GM21717 (cell line): ENCODE measurements around the gene EXOSC2.
"Not testable (repeated sequence)": the region's sequence is repeated elsewhere in the genome, so short reads cannot be mapped to it uniquely, and the experiment has no call there.

Source experiments
- ATAC-seq: cut with Tn5 transposase; IDR thresholded peaks from one replicate; pipeline ENCODE4 v1.9.1; 2021; ENCODE audit warnings: mild to moderate bottlenecking, moderate library complexity; ENCODE audit not compliant: unreplicated experiment

Gene EXOSC2

DNA sequence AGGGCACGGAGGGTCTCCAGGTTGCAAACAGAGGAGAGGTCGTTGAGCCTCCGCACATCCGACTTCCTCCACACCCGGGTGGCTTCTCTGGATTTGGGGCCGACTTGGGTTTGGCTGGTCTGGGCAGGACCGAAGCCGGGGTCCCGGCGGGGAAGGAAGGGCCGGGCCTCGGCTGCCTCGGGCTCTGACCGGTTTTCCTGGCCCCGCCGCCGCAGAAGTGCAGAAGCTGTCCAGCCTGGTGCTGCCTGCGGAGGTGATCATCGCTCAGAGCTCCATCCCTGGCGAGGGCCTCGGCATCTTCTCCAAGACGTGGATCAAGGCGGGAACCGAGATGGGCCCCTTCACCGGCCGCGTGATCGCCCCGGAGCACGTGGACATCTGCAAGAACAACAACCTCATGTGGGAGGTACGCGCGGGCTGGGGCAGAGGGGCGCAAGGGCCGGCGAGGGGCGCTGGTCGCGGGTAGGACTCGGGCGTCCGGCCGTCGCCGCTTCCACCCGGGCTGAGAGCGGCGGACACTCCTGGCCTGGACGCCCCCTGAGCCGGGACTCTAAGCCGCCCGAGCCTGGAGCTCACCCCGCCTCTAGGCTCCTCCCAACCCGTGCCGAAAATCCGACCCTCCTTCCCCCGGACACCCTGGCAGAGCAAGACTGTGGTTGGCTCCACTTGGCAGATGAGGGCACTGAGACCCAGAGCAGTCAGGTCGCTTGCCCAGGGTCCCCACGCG lies 27.0 kb upstream of the EXOSC2 start:
- ATAC-seq: no peak

DNA sequence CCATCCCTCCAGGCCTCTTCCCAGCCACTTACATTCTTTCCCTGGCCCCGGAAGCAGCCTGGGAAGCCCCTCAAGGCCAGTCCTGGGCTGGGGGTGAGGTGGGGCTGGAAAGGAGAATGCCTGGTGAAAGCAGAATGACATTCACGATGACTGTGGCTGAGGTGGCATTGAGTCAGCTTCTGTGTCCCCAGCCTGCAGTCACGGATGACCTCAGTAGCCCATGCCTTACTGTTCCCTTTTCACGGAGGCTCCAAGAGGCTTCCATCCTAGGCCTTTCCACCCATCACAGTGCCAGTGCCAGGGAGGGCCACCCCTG lies 26.5 kb upstream of the EXOSC2 start:
- no peak for ATAC-seq

GRCh38 chr9:130668196-130668595 lies 25.4 kb upstream of the EXOSC2 start:
- no peak for ATAC-seq

- no peak for ATAC-seq
These were observed 24.9 kb upstream of the EXOSC2 start for GRCh38 chr9:130668659-130669058.

GRCh38 chr9:130669965-130670364 lies 23.6 kb upstream of the EXOSC2 start:
- no peak for ATAC-seq

DNA sequence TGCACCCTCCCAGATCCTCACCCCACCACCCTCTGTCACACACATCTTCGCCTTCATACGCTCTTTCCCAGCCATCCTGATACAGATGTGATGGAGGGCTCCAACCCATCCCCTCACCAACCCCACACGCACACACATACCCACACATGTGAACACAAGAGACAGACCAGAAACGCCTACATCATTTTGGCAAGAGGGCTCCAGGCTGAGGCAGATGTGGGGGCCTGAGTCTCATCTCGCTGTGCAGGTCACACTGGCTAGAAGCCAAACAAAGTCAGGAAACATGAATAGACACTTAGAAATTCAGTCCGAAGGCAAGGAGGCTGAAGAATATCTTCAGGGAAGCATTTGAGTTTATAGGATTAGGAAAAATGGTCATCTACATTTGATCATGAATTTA lies 22.9 kb upstream of the EXOSC2 start:
- ATAC-seq: no peak

- ATAC-seq: no peak
These were observed 21.1 kb upstream of the EXOSC2 start for GRCh38 chr9:130672466-130672865.

GRCh38 chr9:130672933-130673615 lies 20.5 kb upstream of the EXOSC2 start:
- no peak for ATAC-seq

DNA sequence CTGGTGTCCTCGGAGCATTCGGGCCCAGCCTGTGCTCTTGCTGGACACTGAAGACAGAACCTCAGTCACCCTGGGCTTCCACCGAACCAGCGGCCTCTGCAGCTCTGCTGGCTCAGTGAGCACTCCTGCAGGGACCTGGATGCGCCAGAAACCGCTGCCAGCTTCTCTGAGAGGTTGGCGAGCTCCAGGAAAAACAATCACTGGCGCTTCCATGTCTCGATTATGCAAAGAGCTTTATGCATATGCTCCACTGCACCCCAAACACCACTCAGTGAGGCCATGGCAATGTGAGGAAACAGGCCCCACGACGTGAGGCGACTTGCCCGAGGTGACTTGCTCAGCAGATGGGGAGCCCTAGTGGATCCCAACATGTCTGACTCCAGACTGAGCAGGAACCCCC lies 18.2 kb upstream of the EXOSC2 start:
- ATAC-seq: no peak

DNA sequence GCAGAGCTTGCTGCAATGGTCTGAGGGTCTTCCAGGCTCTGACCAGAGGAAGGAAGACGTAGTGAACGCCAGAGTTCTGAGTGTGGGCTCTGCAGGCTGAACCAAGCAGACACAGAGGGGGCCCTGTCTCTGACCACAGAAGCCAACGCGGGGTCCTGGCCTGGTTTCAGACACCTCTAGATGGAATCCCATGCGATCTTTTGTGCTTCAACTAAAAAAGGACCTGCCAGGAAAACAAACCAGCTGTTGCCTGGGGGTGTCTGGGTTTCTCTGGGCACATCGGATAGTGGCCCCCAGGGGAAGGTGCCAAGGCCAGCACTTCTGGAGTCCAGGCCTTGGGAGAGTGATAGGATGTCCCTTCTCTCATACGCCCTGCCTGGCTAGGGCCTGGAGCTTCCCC lies 16.3 kb upstream of the EXOSC2 start:
- no peak for ATAC-seq

- no peak for ATAC-seq
These were observed 12.5 kb upstream of the EXOSC2 start for GRCh38 chr9:130680836-130681768.

DNA sequence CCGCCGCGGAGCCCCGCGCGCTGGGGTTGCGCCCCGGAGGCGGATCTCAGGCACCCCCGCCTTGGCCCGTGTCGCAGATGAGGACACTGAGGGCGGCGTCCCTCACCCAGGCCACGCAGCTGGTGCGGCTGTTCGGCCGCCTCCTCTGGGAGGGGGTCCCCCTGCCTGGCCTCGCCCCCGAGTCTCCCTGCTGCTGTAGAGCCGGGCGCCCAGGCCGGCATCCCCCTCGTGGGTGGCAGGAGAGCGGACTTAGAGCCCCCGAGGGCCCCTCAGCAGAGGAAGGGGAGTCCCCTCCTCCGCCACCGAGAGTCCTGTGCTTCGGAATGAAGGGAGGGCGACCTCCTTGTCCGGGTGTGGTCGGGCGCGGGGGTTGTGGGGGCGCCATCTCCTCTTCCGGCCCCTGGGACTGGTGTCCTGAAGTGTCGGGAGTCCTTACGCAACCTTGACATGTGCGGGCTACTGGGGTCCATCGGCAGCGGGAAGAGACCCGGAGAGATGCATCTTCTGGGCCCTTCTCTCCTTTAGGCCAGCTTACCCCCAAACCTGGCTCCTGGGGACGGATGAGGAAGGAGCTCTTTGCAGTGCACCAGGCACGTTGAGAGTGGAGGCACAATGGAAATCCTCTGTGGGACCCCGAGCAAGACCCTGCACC lies 11.7 kb upstream of the EXOSC2 start:
- ATAC-seq: no peak

GRCh38 chr9:130682421-130683121 lies 11.0 kb upstream of the EXOSC2 start:
- ATAC-seq: no peak

DNA sequence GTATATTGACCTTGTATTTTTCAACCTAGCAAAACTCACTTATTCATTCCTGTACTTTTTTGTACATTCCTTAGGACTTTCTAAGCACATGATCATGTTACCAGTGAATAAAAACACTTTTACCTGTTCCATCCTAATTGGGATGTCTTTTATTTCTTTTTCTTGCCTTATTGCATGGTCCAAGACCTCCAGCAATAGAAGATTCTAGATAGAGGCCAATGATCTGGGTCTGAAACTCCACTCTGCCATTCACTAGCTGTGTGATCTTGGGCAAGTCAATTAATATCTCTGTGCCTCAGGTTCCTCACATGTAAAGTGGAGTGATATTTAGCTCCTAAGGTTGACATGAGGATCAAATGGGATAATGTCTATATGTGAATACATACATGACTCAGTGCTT lies 8.5 kb upstream of the EXOSC2 start:
- ATAC-seq: no peak

DNA sequence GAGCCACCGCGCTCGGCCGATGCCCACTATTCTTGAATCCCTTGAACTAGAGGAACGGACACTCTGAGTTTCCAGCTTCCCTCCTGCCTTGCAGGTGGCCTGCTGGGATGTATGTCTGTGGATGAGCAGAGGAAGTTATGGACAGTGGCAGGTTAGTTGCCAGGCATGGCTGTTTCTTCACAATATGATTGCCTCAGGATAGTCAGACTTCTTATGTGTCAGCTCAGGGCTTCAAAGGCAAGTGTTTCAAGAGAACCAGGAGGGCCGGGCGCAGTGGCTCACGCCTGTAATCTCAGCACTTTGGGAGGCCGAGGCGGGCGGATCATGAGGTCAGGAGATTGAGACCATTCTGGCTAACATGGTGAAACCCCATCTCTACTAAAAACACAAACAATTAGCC lies 7.6 kb upstream of the EXOSC2 start:
- ATAC-seq: not testable (repeated sequence)

GRCh38 chr9:130687615-130688014 lies 6.0 kb upstream of the EXOSC2 start:
- no peak for ATAC-seq

DNA sequence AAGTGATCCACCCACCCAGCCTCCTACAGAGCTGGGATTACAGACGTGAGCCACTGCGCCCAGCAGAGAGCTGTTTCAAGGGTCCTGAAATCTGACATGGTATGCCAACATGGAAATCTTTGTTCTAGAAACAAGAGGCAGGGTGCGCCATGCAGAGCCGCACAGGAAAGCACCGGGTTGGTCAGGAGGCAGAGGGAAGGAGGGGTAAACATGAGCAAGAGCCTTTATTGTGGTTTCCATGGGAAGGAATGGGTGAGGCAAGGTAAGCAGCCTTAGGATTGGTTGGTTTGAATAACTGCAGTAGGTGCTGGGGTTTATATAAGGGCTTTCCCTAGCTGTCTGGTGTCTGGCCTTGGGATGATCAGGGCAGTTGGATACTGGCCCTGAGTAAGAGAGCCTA lies 5.5 kb upstream of the EXOSC2 start:
- no peak for ATAC-seq

GRCh38 chr9:130689572-130689936 lies 4.0 kb upstream of the EXOSC2 start:
- ATAC-seq: no peak

GRCh38 chr9:130689937-130690700 lies 3.5 kb upstream of the EXOSC2 start:
- no peak for ATAC-seq

DNA sequence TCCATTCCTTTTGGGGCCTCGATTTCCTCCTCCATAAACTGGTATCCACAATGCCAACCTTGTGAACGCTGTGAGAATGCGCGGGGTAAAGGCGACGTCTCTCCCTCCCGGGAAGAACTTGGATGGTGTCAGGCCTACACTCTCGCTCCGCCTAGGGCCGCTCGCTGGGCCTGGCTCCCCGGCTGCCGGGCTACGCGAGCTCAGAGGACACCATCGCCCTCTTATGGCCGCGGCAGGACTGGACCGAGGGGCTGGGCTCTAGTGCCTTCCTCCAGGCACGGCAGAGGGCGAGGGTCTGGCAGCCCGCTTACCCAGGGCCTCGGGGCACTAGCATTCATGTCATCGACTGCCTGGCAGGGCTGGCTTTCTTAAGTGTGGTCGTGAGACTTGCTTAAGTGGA lies 1.3 kb upstream of the EXOSC2 start:
- no peak for ATAC-seq
